Smooth muscle cell (in vitro differentiated cells): ENCODE measurements around the gene EYS. TPM values are rescaled to one million over a fixed set of nuclear protein-coding genes. Genes with fewer than 3 reads are reported as not detected.

Experiments used
- DNase-seq: peaks from one replicate; lab custom pipeline; 2025; ENCODE audit not compliant: unreplicated experiment; lab: John Stamatoyannopoulos, UW
- H2AFZ ChIP-seq: fragments of 200-600 bp; sonication (generic); 2 replicates; pipeline ENCODE4 v1.6.0; 2016; ENCODE audit warnings: antibody characterized with exemption, low read depth, mild to moderate bottlenecking
- H3F3A ChIP-seq: fragments of 200-600 bp; sonication (generic); 2 replicates; pipeline ENCODE4 v1.6.0; 2017; ENCODE audit warnings: antibody characterized with exemption, low read depth
- H3K27ac ChIP-seq: fragments of 200-600 bp; sonication (generic); 2 replicates; pipeline ENCODE4 v1.5.1; 2016; ENCODE audit warnings: low read depth, mild to moderate bottlenecking
- H3K27me3 ChIP-seq: fragments of 200-600 bp; sonication (generic); 2 replicates; pipeline ENCODE4 v1.6.1; 2016; ENCODE audit warnings: low read depth, mild to moderate bottlenecking
- H3K36me3 ChIP-seq: fragments of 200-600 bp; sonication (generic); 2 replicates; pipeline ENCODE4 v1.5.1; 2016; ENCODE audit warnings: low read depth
- H3K4me1 ChIP-seq: fragments of 200-600 bp; sonication (generic); 2 replicates; pipeline ENCODE4 v1.5.1; 2016; ENCODE audit warnings: low read depth
- H3K4me2 ChIP-seq: fragments of 200-600 bp; sonication (generic); 2 replicates; pipeline ENCODE4 v1.6.0; 2016; ENCODE audit warnings: mild to moderate bottlenecking
- H3K4me3 ChIP-seq: fragments of 200-600 bp; sonication (generic); 2 replicates; pipeline ENCODE4 v1.5.1; 2016; ENCODE audit warnings: mild to moderate bottlenecking
- H3K79me2 ChIP-seq: fragments of 200-600 bp; sonication (generic); 2 replicates; pipeline ENCODE4 v1.6.0; 2016; ENCODE audit warnings: low read depth, mild to moderate bottlenecking
- H3K9ac ChIP-seq: fragments of 200-600 bp; sonication (generic); 2 replicates; pipeline ENCODE4 v1.6.0; 2016; ENCODE audit warnings: low read depth
- H3K9me3 ChIP-seq: fragments of 200-600 bp; sonication (generic); replicated peaks from 2 replicates; pipeline ENCODE4 v1.5.1; 2016; ENCODE audit warnings: low read depth
- H4K20me1 ChIP-seq: fragments of 200-600 bp; sonication (generic); 2 replicates; pipeline ENCODE4 v1.6.0; 2016; ENCODE audit warnings: low read depth
- WGBS: methylation state at CpG from one replicate; pipeline ENCODE4 v1.1.7; 2016; ENCODE audit warnings: low lambda C conversion rate; 5-methylcytosine and 5-hydroxymethylcytosine counted together
- polyA plus RNA-seq: library from polyadenylated mRNA; unstranded; fragments of >200 nt; fragmentation: Nextera tagmentation; extraction: Ambion mirVana; gene quantifications from 2 replicates; pipeline ENCODE4 v1.2.1, GENCODE V29; 2016
- total RNA-seq: library from RNA; depleted of rRNA; stranded (reverse); fragments of >200 nt; gene quantifications from 2 replicates; pipeline ENCODE4 v1.2.3, GENCODE V29; 2014
- TF ChIP-seq, protein P1 (sequence below): fragments of 200-600 bp; sonication (generic); IDR thresholded peaks from 2 replicates; pipeline ENCODE4 v1.5.1; 2017; ENCODE audit warnings: borderline replicate concordance, mild to moderate bottlenecking, antibody characterized with exemption; ENCODE audit not compliant: insufficient read depth, poor library complexity, severe bottlenecking

The EYS gene
- total and polyA plus RNA-seq, 2 experiments from 2014 or later: 0.07 to 0.18 TPM

DNA sequence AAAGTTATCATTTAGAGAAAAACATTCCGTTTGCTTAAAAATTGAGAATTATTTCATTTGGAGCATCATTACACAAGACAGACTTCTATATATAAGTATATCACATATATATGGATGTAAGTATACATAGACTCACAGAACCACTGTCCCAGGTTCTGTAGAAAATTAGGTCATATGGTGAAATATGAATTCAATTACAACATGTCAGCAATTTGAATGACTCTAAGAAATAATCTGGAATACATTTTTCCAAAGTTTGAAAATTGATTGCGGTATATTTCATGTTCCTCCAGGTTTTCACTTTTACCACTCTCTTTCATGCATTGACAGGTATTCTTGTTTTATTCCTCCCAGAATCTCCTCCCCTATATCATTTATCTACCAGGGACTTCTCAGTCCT lies 1179.1 kb downstream of the EYS start:
- no peak for DNase-seq
- Histone ChIP-seq H4K20me1 (no peaks in the 10 kb centered on the region), H3K4me3 (no peak overlapping the region), H3K27ac (no peak overlapping the region), H3K27me3 (no peaks in the 10 kb centered on the region), H3K9me3 (no peaks in the 10 kb centered on the region), H3K4me2 (no peak overlapping the region), H3K36me3 (no peaks in the 10 kb centered on the region), H2AFZ (no peak overlapping the region), H3K9ac (no peak overlapping the region), H3K4me1 (no peaks in the 10 kb centered on the region), H3K79me2 (no peaks in the 10 kb centered on the region), H3F3A (no peaks in the 10 kb centered on the region)
- 93% methylated on average over 2 of the region's 2 CpGs for WGBS
- TF ChIP-seq, protein P1, sequence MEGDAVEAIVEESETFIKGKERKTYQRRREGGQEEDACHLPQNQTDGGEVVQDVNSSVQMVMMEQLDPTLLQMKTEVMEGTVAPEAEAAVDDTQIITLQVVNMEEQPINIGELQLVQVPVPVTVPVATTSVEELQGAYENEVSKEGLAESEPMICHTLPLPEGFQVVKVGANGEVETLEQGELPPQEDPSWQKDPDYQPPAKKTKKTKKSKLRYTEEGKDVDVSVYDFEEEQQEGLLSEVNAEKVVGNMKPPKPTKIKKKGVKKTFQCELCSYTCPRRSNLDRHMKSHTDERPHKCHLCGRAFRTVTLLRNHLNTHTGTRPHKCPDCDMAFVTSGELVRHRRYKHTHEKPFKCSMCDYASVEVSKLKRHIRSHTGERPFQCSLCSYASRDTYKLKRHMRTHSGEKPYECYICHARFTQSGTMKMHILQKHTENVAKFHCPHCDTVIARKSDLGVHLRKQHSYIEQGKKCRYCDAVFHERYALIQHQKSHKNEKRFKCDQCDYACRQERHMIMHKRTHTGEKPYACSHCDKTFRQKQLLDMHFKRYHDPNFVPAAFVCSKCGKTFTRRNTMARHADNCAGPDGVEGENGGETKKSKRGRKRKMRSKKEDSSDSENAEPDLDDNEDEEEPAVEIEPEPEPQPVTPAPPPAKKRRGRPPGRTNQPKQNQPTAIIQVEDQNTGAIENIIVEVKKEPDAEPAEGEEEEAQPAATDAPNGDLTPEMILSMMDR: no peak

DNA sequence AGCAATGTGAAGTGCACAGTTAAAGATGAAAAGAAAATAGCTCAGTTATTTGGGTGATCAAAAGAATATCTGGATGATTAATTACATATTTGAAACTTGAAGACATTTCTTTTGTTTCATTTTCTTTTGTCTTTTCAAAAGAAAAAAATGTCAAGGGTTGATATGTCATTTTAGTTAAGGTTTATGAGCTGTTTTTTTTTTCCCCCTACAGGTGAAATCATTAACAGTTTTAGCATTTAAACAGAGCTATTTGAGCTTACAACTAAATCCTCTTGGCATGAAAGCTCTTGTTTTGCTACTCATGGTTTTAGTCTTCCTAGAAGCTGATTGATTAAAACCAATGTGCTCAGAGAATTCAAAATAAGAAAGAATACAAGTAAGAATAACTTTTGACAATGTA lies 1184.2 kb downstream of the EYS start:
- Histone ChIP-seq H3K27me3 (no peaks in the 10 kb centered on the region), H3K4me2 (no peak overlapping the region), H3K4me1 (peaks cover 7% of the 10 kb centered on the region), H3K36me3 (no peaks in the 10 kb centered on the region), H3K27ac (no peak overlapping the region), H3K9me3 (no peaks in the 10 kb centered on the region), H3F3A (peaks cover 12% of the 10 kb centered on the region), H3K4me3 (no peak overlapping the region), H3K79me2 (no peaks in the 10 kb centered on the region), H2AFZ (no peak overlapping the region), H3K9ac (no peak overlapping the region), H4K20me1 (no peaks in the 10 kb centered on the region)
- no peak for DNase-seq
- TF ChIP-seq, protein P1: no peak

DNA sequence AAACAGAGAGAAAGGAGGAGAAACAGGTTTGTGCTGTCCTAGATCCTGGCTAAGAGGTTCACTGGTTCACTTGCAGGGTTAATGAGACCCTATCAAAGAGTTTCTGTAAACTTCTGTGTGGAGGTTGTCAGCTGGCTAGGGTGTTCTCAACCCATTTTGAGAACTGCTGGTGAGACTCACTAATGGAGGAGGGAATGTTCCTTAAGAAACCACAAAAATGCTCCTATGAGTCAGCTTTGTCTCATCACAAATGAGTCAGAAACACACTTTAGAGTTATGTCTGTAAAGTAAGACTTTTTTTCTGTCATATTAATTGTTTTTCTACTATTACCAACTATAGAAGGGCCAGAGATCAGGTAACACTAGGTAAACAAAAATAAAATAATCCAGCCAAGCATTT lies 1187.0 kb downstream of the EYS start:
- no peaks in the 10 kb centered on the region for H3K27me3 ChIP-seq
- H3K27ac ChIP-seq: peak overlapping the region; percentile 97
- H3F3A ChIP-seq: peaks cover 12% of the 10 kb centered on the region
- H3K4me2 ChIP-seq: peak overlapping the region; percentile 76
- no peaks in the 10 kb centered on the region for H3K36me3 ChIP-seq
- H3K9ac ChIP-seq: peak overlapping the region; percentile 74
- H3K9me3 ChIP-seq: no peaks in the 10 kb centered on the region
- no peak overlapping the region for H3K4me3 ChIP-seq
- peak overlapping the region; percentile 97 for H2AFZ ChIP-seq
- TF ChIP-seq, protein P1: no peak
- no peaks in the 10 kb centered on the region for H4K20me1 ChIP-seq
- no peaks in the 10 kb centered on the region for H3K79me2 ChIP-seq
- no peak for DNase-seq
- peaks cover 7% of the 10 kb centered on the region for H3K4me1 ChIP-seq

DNA sequence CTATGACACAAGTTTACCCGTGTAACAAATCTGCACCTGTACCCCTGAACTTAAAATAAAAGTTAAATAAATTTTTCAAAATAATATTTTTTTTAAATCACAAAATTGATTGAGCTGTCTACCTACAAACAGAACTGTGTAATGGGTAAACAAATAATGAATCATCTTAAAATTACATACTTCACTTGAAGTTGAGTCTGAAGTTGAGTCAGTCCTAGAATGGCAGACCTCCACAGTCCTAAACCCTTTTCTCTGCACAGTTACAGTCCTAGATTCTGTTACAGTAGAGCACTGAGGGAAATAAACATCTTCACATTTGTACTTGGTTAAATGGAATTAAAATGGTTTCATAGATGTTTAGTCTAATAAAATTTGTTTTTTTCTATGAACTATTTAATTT lies 1190.6 kb downstream of the EYS start:
- no peaks in the 10 kb centered on the region for H3K79me2 ChIP-seq
- TF ChIP-seq, protein P1: no peak

More for the DNA sequence above, 1190.6 kb downstream of the EYS start:
- Histone ChIP-seq H3F3A (peaks cover 12% of the 10 kb centered on the region), H2AFZ (no peak overlapping the region), H3K36me3 (no peaks in the 10 kb centered on the region), H3K9ac (no peak overlapping the region), H3K4me2 (no peak overlapping the region), H3K27ac (no peak overlapping the region), H3K9me3 (no peaks in the 10 kb centered on the region), H3K4me3 (no peak overlapping the region), H3K4me1 (peaks cover 7% of the 10 kb centered on the region), H3K27me3 (no peaks in the 10 kb centered on the region), H4K20me1 (no peaks in the 10 kb centered on the region)
- WGBS: 93% methylated on average over 1 of the region's 1 CpG
- no peak for DNase-seq
